ENCODE measurements around the gene EMSY.
A peak's percentile ranks its signal among the peaks of the same experiment; 100 is the strongest.

EMSY gene

GRCh38 chr11:76600124-76600655 is 155.4 kb downstream of the EMSY start:
- no peak overlapping the region for H3K4me3 ChIP-seq (replicated peaks; ENCODE audit: low read depth, low read length)
- DNase-seq (ENCODE audit: low read depth), result no peak
- TF ChIP-seq, protein P1, sequence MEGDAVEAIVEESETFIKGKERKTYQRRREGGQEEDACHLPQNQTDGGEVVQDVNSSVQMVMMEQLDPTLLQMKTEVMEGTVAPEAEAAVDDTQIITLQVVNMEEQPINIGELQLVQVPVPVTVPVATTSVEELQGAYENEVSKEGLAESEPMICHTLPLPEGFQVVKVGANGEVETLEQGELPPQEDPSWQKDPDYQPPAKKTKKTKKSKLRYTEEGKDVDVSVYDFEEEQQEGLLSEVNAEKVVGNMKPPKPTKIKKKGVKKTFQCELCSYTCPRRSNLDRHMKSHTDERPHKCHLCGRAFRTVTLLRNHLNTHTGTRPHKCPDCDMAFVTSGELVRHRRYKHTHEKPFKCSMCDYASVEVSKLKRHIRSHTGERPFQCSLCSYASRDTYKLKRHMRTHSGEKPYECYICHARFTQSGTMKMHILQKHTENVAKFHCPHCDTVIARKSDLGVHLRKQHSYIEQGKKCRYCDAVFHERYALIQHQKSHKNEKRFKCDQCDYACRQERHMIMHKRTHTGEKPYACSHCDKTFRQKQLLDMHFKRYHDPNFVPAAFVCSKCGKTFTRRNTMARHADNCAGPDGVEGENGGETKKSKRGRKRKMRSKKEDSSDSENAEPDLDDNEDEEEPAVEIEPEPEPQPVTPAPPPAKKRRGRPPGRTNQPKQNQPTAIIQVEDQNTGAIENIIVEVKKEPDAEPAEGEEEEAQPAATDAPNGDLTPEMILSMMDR (IDR thresholded peaks at IDR 0.05; ENCODE audit: low read length, missing control alignments), result no peak

DNA sequence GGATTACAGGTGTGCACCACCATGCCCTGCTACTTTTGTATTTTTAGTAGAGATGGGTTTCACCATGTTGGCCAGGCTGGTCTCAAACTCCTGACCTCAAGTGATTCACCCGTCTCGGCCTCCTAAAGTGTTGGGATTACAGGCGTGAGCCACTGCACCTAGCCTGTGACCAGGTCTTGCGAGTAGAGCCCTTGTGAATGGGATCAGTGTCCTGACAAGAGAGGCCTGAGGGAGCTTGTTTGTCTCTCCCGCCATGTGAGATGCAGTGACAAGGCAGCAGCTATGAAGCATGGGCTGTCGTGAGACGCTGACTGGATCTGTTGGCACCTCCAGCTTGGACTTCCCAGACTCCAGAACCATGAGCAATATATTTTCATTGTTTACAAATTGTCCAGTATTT is 156.5 kb downstream of the EMSY start:
- no peak for DNase-seq (ENCODE audit: low read depth)
- TF ChIP-seq, protein P1 (IDR thresholded peaks at IDR 0.05; ENCODE audit: low read length, missing control alignments), result no peak
- no peak overlapping the region for H3K4me3 ChIP-seq (replicated peaks; ENCODE audit: low read depth, low read length)

- no peak for DNase-seq (ENCODE audit: low read depth)
- TF ChIP-seq, protein P1 (IDR thresholded peaks at IDR 0.05; ENCODE audit: low read length, missing control alignments), result no peak
- H3K4me3 ChIP-seq (replicated peaks; ENCODE audit: low read depth, low read length), result no peak overlapping the region
Measured at GRCh38 chr11:76601724-76602123, 156.9 kb downstream of the EMSY start.

GRCh38 chr11:76602431-76602861 is 157.6 kb downstream of the EMSY start:
- TF ChIP-seq, protein P1 (IDR thresholded peaks at IDR 0.05; ENCODE audit: low read length, missing control alignments), result no peak
- DNase-seq (ENCODE audit: low read depth), result peak; percentile 76
- no peak overlapping the region for H3K4me3 ChIP-seq (replicated peaks; ENCODE audit: low read depth, low read length)

Data from fibroblast of pulmonary artery (primary cell).